ENCODE data around the gene REN.

The REN gene

GRCh38 chr1:204130981-204131892, 34.9 kb downstream of the REN start:
- no peak for DNase-seq (ENCODE audit: low read depth)

- DNase-seq (ENCODE audit: low read depth) = no peak
These were observed 36.0 kb downstream of the REN start for GRCh38 chr1:204130178-204130577.

- DNase-seq (ENCODE audit: low read depth) = peak; percentile 33
These were observed 36.9 kb downstream of the REN start for GRCh38 chr1:204128964-204129896.

GRCh38 chr1:204128464-204128963, 37.6 kb downstream of the REN start:
- no peak for DNase-seq (ENCODE audit: low read depth)

- no peak for DNase-seq (ENCODE audit: low read depth)
These were observed 38.4 kb downstream of the REN start for GRCh38 chr1:204127597-204128242.

GRCh38 chr1:204126956-204127355, 39.2 kb downstream of the REN start:
- no peak for DNase-seq (ENCODE audit: low read depth)

- DNase-seq (ENCODE audit: low read depth) = no peak
These were observed 39.8 kb downstream of the REN start for GRCh38 chr1:204126386-204126785.

- DNase-seq (ENCODE audit: low read depth) = no peak
These were observed 40.3 kb downstream of the REN start for GRCh38 chr1:204125759-204126351.

GRCh38 chr1:204124639-204125038, 41.5 kb downstream of the REN start:
- DNase-seq (ENCODE audit: low read depth) = no peak

- no peak for DNase-seq (ENCODE audit: low read depth)
These were observed 42.8 kb downstream of the REN start for GRCh38 chr1:204123376-204123775.

GRCh38 chr1:204121840-204122555, 44.1 kb downstream of the REN start:
- DNase-seq (ENCODE audit: low read depth) = no peak

GRCh38 chr1:204116539-204116938, 49.6 kb downstream of the REN start:
- no peak for DNase-seq (ENCODE audit: low read depth)

GRCh38 chr1:204115116-204115515, 51.0 kb downstream of the REN start:
- no peak for DNase-seq (ENCODE audit: low read depth)

- DNase-seq (ENCODE audit: low read depth) = no peak
These were observed 51.5 kb downstream of the REN start for GRCh38 chr1:204114606-204115005.

GRCh38 chr1:204113896-204114295, 52.2 kb downstream of the REN start:
- no peak for DNase-seq (ENCODE audit: low read depth)

- no peak for DNase-seq (ENCODE audit: low read depth)
These were observed 53.0 kb downstream of the REN start for GRCh38 chr1:204112876-204113730.

- no peak for DNase-seq (ENCODE audit: low read depth)
These were observed 55.1 kb downstream of the REN start for GRCh38 chr1:204110894-204111633.

- no peak for DNase-seq (ENCODE audit: low read depth)
These were observed 57.6 kb downstream of the REN start for GRCh38 chr1:204108312-204109141.

Data from activated T-cell treated with anti-CD3 and anti-CD28 coated beads for 24 hours (primary cell).